ENCODE data around the gene RIPK3.
"Not testable (repeated sequence)": the region's sequence is repeated elsewhere in the genome, so short reads cannot be mapped to it uniquely, and the experiment has no call there.

The RIPK3 gene

DNA sequence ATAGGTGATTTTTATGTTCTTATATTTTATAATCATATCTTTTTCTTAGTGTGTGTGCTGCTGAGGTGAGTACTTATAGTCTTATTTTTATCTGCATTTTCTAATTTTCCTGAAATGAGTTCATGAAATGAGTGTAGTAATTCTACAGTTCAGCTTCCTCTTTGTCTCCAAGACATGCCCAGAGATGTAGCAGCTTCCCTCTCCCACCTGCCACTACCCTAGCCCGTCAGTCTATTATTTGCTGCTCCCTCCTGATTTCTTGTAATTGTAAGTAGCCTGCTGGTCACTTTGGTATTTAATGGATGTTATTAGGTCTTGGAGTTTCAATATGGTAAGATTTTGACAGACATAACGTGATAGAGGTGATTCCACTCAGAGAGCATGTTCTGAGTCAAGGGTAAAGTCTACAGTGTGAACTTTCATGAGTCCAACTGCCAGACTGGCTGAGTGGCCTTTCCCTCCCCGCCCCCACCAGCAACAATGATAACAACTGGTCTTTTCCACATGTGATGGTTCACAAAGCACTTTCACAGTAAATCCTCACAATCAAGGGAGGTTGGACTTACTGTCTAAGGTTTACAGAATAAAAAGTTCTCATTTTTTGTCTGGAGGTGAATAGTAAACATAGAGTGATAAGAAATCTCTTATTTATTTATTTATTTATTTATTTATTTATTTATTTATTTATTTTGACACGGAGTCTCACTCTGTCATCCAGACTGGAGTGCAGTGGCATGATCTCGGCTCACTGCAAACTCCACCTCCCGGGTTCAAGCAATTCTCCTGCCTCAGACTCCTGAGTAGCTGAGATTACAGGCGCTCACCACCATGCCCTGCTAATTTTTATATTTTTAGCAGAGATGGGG lies 4.2 kb upstream of the RIPK3 start:
- DNase-seq (no peak), ATAC-seq (no peak)

DNA sequence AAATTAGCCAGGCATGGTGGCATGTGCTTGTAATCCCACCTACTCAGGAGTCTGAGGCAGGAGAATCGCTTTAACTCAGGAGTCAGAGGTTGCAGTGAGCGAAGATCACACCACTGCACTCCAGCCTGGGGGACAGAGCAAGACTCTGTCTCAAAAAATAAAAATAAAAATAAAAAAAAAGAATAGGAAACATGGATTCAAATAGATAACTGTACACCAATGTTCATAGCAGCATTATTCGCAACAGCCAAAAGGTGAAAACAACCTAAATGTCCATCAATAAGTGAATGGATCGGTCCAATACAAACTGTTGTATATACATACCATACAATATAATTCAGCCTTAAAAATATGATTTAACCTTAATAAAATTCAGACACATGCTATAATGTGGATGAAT lies 3.1 kb upstream of the RIPK3 start:
- DNase-seq (no peak), ATAC-seq (no peak)

DNA sequence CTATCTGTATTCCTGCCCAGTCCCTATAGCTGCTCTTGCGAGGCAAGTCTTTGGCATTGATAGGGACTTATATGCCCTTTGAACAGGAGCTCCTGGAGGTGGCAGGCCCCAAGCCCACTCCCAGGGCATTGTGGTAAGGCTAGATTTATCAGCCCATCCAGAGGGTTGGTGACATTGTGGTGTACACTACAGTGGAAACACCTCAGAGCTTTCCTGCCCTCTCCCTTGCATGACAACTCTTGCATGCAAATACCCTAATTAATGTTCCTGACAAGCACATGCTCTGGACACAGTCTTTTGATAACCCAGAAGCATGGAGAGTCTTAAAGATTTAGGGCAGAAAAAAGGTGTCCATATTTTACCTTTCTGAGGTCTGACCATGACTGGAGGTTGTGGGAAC lies 815 bp upstream of the RIPK3 start:
- ATAC-seq (no peak), DNase-seq (no peak)

DNA sequence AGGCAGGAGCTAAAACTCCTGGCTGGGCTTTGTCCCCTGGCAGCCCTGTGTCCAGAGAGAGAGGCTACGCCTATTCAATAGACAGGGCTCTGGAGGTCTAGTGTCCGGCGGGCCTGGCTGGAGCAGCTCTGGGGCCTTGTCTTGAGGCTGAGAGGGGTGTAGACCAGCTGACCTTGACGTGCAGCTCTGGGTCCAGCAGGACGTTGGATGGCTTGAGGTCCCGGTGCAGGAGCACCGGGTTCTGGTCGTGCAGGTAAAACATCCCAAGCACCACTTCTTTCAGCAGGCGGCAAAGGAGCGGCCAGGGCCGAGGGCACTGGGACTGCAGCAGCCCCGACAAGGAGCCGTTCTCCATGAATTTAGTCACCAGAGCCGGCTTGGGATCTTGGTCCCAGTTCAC lies 948 bp downstream of the RIPK3 start:
- DNase-seq (no peak), ATAC-seq (no peak)

DNA sequence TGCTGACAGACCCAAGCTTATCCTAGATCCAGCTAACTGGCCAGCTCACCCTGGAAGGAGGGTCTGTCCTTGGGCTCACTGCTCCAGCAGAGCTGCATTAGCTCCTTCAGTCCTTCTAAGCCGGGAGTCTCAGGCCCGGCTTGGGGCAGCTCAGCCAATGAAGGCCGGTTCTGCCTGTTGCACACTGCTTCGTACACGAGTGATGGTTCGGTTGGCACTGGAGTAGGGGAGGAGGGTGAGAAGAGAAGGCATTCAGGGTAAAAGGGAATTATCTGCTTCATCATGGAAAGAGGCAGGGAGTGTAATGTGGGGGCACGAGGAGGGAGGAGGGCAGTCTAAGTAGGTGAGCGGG lies 2.0 kb downstream of the RIPK3 start:
- no peak for ATAC-seq
- no peak for DNase-seq

DNA sequence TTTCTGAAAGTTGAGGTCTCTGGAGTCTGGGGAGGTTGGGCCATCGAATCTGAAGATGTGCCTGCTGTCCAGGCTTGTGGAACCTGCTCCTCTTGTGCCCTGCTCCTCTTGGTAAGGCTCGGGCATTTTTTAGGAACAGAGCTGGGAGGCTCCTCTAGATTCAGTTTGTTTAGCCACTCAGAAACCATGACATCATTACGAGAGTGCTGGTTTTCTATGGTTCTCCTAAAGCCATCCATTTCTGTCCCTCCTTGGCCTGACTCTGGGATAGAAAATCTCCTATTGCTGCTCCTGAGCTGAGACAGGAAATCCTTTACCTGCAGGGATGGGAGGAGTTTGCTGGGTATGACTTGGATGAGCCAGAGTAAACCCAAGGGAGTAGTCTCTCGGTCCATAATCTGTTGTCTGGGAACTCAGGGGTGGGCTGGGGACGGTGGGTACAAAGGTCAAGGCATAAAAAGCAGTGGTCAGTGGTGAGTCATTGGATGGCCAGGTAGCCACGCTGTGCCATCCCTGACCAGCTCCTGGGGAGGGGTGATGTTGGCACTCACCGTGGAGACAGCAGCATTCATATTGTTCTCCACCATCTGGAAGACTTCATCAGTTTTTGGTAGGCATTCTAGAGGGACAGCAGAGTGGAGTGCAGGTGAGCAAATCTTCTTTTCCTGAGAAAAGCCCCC lies 2.5 kb downstream of the RIPK3 start:
- no peak for ATAC-seq

DNA sequence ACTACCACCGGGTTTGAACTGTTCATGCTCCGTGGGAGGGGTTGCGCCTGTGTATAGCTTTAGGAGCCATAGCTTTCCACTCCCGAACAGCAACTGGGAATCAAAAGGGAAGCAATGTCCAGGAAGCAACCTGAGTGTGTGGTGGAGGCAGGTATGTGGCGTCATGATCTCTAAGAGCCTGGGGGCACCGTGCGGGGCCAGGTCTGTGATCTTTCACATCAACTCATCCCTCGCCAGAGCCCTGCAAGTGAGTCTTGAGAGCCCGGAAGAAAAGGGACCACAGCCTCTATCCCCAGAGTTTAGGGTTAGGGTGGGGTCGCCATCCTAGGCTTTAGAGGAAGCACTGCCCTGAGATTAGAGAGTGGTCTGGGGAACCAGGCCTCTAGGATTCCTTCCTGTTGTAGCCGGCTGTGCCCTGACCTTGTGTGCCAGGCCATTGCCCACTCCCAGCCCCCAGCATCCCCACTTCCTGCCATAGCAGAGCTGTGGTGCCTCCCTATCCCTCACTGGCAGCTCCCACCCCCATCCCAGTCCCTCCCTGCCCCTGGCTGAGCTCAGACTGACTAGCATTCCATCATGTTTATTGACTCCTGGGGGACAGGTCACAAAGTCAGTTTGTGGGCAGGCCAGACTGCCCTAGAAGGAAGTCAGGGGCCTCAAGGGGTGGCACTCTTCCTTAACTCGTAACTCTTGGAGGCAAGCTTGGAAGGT lies 4.2 kb downstream of the RIPK3 start:
- ATAC-seq: no peak
- no peak for DNase-seq

More for the DNA sequence above, 2.5 kb downstream of the RIPK3 start:
- no peak for DNase-seq

DNA sequence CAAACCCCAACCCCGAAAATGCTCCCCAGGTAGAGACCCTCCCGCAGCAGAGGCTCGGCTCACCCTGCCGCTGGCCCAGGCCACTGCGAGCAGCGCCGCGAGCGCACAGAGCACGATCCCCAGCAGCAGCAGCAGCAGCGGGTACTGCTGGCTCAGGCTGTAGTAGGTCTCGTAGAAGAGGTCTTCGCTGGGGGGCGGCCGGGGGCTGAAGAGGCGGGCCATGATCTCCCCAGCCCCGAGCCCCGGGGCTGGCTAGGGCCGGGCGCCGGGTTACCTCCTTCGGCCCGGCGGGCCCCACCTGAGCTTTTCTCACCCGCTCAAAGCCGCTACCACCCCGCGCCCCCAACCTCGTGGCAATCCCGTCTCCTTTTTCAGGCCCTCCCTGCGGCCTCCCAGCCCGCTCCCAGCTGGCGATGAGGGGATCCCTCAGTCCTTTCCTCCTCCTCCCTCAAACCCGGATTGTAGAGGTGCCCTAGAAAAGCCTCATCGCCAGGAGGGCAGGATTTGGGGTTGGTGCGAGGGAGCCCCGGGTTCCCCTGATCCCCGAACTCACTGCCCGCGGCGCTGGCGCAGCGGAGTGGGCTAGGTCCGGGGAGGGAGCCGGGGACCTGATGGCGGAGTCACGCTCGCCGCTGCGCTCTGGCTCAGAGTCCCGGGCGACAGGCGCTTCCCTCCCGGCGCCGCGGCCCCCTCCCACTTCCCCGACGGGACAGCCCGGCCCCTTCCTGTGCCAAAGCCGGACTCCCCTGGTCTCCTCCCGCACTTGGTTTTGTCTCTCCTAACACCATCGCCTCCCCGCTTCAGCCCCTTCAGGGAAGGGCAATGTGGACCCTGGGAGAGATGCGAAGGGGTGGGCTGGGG lies 5.1 kb downstream of the RIPK3 start, which contains the start of gene ADCY4:
Gene ADCY4, minus strand, starts transcription at position 641 of the 861 bp plus-strand sequence. Its CDS starts 419 bp downstream, at position 222.
- ATAC-seq (no peak), DNase-seq (peak; percentile 28)

DNA sequence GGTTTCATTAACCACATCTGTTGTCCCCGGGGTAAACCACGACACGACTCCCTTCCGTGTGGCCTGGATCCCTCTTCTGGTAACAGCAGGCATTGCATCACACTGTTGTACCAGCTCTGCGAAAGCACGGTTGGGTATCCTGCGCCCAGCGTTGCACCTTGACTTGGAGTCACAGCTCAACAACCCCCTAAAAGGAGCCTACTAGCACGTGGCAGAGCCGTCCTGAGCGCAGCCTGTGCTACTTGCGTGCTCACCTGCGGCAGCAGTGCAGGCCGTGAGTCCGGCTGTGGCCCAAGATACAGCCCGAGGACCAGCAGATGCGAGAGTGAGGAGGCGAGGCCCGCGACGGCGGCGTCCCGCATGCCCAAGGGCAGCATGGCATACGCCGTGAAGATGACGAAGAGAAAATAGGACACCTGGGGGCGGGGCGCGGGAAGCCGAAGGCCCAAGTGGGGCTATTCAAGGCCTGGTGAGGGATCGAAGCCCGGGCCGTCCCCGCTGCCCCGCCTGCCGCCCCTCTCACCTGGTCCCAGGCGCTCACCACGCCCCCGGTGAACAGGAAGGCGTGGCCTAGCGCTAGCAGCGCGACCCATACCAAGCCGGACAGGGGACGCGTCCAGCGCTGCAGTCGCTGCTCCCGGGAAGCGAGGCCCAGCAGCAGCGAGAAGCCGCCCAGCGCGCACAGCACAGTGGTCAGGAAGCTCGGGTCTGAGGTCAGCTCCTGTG lies 7.4 kb downstream of the RIPK3 start:
- peak; percentile 77 for ATAC-seq
- peak; percentile 82 for DNase-seq

DNA sequence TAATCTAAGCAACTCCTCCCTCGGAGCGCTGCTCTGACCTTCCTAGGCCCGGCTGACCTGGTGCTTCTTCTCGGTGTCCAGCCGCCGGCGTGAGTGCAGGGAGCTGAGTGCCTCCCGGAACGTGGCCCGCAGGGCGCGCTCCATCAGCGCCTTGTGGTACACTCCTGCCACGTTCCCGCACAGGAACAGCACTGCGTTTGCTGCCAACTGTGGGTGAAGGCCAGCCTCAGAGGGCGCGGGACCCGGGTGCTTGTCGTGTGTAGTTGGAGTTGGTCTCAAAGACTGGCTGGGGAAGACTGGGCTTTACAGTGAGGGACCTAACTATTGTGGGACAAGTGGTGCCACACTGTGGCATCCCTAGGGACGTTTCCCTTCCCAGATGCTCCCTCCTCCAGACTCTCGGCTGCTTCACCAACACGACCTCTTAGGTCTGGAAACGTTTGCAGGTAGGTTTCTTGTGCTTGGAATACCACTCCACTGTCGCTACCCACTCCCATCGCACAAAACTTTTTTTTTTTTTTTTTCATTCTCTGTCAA lies 8.0 kb downstream of the RIPK3 start:
- DNase-seq (no peak), ATAC-seq (no peak)

DNA sequence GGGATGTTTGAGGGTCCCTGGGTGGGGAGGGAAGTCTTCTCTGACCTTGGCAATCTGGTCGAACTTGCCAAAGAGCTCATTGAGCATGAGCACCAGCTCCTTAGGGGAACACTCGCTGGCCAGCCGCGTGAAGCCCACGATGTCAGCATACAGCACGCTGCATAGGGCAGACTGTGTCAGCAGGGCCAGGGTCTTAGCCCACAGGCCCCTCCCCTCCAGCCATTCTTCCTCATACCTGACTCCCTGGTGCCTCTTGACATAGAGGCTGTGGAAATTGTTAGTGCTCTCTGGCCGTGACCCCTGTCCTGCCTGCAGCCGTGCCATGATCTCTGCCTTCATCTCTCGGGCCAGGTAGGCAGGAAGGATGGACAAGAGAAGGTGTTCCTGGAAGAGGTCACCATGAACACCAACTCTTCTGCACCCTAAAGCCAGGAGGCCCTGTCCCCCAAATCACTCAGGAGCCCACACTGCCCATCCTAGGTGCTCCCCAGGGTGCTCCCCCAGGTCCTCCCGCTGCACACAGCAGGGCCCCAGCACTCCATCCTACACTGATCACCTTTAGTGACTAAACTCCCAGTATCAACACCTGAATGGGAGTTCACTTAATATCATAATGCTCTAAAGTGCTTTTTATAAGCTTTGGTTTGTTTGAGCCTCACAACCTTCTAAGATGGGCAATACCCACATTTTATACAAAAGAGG lies 8.7 kb downstream of the RIPK3 start:
- ATAC-seq (no peak), DNase-seq (no peak)

DNA sequence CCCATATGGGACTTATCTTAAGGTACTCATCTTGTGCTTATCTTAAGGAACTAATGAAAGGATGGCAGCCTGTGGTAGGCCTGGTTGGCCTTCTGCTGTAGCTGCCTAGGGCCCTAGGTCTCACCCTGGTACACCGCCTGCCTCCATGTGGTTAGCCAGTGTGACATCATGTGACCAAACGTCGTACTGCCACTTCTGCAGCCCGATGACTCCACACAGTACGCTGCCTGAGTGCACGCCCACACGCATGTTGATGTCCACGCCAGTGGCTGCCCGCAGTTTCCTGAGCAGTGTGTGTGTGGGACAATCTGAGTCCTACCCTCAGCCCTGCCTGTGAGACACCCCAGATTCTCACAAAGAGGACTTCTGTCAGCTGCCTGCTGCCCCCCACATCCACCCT lies 10.1 kb downstream of the RIPK3 start:
- ATAC-seq (peak; percentile 60), DNase-seq (peak; percentile 66)

DNA sequence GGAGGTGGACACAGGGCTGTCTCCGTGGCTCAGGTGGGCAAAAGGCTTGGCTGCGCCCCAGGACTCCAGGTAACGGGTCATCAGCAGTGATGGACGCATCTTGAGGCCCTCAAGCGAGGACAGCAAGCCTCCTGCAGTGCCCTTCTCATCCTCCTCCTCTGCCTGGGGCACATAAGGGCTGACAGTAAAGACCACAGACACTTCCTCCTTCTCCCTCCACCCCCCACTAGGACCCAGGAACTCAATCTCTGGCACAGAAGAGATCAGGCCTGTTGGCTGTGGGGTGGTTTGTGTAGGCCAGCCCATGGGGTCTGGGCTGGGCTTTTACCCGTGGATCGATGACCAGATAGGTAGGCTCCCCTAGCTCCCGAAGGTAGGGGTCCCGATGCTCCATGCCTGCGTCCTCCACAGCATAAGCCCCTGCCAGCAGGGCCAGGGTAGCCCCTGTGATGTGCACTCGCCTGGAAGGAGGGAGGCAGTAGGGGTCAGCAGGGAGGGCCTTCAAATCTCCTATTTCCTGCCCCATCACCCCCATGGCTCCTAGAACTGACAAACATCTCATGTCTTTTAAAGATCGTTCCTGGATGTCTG lies 10.6 kb downstream of the RIPK3 start:
- DNase-seq (no peak), ATAC-seq (no peak)

DNA sequence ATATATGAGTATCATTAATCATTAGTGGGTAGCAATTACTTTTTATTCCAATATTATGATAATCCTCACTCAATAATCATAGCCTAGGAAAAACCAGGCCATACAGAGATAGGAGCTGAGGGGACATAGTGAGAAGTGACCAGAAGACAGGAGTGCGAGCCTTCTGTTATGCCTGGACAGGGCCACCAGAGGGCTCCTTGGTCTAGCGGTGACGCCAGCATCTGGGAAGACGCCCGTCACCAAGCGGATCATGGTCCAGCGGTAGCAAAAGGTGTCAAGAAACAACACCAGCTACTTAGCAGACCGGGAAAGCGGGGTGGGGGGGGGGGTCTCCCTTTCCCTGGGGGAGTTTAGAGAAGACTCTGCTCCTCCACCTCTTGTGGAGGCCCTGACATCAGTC lies 11.9 kb downstream of the RIPK3 start:
- peak; percentile 40 for DNase-seq
- ATAC-seq: not testable (repeated sequence)

DNA sequence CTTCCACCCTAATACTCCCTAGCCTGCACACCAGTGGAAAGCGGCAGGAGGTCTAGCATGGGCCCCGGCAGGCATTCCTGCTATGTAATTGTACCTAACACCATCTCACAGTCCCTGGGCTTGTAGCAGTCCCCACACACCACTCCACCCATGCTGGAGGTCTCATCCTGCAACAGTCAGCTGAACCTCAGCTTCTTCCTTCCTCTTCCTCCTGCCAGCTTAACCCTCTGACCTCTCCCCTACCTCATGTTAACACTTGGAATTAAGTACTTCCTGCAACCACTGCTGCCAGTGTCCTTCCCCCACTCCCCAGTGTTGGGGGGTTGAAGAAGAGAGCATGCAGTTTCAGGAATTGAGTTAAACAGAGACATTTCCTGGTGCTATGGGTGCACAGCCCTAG lies 12.5 kb downstream of the RIPK3 start:
- DNase-seq (no peak), ATAC-seq (no peak)

DNA sequence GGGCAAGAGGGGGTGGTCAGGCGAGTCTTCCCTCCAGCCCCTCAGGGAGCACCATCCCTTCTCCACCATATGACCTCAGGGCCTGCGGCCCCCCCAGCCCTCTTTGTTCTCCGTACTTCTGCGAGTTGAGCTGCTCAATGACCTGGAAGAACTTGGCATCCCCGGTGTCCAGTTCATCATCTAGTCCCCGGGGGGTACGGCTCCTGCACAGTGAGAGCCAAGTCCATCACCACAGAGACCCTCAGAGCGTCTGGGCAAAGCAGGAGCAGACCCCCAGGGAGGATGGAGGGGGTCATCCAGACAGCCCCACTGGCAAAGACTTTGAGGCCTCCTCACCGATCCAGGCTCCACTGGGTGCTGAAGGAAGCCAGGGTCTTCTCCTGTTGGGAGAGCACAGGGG lies 13.8 kb downstream of the RIPK3 start:
- DNase-seq (no peak), ATAC-seq (no peak)

DNA sequence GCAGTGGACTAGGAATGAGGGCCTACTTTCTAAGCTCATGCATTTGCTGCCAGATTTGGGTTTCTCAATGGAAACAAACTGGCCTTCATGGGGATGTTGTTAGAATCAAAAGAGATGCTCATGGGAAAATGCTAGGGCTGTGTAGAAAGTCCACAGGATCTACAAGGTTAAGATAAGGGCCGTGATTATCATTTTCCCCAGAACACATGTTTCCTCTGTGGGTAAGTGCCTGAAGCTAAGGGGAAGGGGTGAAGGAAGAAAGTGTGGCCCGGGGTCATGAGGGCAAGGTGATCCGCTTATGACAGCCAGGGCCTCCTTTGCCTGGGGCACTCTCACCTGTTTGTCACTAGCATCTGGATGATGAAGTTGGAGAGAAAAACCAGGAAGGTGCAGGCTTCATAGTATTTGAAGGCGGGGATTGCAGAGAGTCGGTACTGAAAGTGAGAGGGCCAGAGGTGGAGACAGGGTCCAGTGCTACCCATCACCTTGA lies 14.7 kb downstream of the RIPK3 start:
- DNase-seq (no peak), ATAC-seq (no peak)

DNA sequence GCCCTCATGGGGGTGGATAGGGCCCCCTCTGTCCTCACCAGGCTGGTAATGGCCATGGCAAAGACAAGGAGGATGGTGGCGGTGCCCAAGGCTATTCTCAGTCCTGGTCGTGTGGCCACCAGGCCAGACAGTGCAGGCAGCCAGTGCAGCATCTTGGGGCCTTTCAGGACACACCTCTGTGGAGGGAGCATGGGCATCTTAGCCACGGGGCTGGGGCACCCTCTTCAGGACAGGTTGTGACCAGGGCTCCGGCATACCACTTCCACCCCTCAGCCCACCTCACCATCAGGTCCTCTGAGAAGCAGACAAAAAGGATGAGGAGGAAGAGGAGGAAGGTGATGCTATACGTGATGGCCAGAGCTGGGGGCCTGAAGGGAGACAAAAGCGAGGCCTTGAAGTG lies 15.8 kb downstream of the RIPK3 start:
- no peak for ATAC-seq

DNA sequence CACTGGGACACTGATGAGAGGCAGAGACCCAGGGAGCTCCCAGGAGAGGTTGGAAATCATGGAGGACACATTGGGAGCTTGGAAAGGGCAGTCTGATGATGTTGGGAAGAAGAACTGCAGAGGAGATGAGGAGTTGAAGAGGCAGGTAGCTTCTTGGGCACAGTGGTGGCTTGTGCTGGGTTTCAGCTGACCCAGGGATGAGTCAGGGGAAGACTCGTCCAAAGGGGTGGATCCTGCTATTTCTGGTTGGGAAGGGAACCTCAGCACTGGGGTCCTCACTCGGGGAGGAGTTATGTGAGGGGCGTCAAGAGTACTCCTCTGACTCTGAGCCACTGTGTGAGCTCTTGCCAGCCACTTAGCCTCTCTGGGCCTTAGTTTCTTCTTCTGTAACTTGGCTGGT lies 16.4 kb downstream of the RIPK3 start:
- DNase-seq: no peak
- ATAC-seq: no peak

More for the DNA sequence above, 15.8 kb downstream of the RIPK3 start:
- no peak for DNase-seq

DNA sequence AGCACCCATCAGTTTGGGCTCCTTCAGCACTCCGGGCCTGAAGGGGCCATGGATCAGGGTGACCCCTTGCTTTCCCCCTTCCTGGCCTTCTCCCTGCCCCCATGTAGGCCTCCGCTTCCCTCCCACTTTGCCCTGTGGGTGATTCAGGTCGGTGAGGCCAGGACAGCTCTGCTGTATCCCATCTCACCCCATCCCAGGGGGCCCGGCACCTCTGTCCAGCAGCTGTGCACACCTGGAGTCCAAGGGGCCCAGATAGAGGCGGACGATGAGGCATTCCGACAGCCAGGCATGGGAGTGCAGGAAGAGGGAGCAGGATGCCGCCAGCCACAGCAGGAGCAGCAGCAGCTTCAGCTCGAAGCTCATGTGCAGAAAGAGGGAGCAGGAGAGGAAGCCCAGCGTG lies 17.1 kb downstream of the RIPK3 start:
- ATAC-seq (no peak), DNase-seq (no peak)

Data from stimulated activated naive CD8-positive, alpha-beta T cell treated with anti-CD3 and anti-CD28 coated beads, Interleukin-15, Interleukin-2, amounts not matched to agents 100 U/mL and 50 U/mL, for 24 hours (primary cell).